ENCODE results near the gene DGCR2.

DGCR2 gene

DNA sequence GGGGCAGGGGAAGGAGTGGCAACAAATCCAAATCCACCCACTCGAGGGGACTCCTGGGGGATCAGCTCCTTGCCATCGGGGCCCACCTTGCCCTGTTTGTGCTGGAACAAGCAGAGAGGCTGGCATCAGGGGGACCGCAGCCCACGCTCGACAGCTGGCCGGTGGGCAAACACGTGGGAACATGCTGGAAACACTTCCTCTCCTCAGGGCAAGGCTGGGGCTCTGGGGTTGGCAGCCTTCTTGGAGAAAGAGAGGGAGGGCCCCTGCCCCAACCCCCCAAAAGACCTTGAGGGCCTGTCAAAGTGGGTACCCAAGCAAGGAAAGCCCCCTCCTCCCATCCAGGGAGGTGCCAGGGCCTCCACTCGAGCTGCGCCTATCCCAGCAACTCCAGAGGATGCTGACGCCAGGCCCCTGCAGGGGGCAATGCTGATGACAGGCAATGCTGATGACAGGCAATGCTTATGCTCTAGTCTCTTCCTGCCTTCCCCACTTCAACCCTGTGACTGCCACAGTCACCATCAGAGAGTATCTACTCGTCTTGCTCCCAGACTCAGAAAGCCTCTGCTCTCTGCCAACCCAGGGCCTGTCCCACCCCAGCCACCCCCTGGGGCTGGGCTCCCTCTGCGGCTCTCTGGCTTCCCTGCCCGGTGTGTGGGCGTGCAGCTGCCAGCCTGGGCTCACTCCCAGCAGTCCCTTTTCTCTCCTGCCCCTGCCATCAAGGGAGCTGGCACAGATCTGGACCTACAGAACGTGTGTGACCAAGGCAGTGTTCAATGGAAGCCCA lies 16.2 kb upstream of the DGCR2 start:
- Histone ChIP-seq H3F3A (ENCODE audit: insufficient read depth, low read length) (no peaks in the 10 kb centered on the region), H3K4me2 (ENCODE audit: low read depth, low read length) (no peak overlapping the region), H3K4me3 (ENCODE audit: low read length) (no peak overlapping the region), H3K9me2 (replicated peaks; ENCODE audit: insufficient read depth, low read length) (no peaks in the 10 kb centered on the region), H3K4me1 (ENCODE audit: low read length) (no peaks in the 10 kb centered on the region), H3K27ac (ENCODE audit: low read length) (no peak overlapping the region), H4K20me1 (ENCODE audit: insufficient read depth, low read length) (no peaks in the 10 kb centered on the region), H3K27me3 (replicated peaks; ENCODE audit: insufficient read depth, low read length) (no peaks in the 10 kb centered on the region), H3K36me3 (replicated peaks; ENCODE audit: insufficient read depth, low read length) (no peaks in the 10 kb centered on the region), H3K9me3 (replicated peaks; ENCODE audit: insufficient read depth, low read length) (no peaks in the 10 kb centered on the region), H3K9ac (ENCODE audit: low read length) (no peak overlapping the region), H2AFZ (ENCODE audit: low read length) (no peak overlapping the region), H3K79me2 (ENCODE audit: low read length) (peaks cover 11% of the 10 kb centered on the region)
- TF ChIP-seq EZH2phosphoT487 (IDR thresholded peaks at IDR 0.05; ENCODE audit: low read length) (no peak), EZH2 (optimal IDR thresholded peaks at IDR 0.05; ENCODE audit: low read depth, low read length) (no peak)
- TF ChIP-seq, protein P1, sequence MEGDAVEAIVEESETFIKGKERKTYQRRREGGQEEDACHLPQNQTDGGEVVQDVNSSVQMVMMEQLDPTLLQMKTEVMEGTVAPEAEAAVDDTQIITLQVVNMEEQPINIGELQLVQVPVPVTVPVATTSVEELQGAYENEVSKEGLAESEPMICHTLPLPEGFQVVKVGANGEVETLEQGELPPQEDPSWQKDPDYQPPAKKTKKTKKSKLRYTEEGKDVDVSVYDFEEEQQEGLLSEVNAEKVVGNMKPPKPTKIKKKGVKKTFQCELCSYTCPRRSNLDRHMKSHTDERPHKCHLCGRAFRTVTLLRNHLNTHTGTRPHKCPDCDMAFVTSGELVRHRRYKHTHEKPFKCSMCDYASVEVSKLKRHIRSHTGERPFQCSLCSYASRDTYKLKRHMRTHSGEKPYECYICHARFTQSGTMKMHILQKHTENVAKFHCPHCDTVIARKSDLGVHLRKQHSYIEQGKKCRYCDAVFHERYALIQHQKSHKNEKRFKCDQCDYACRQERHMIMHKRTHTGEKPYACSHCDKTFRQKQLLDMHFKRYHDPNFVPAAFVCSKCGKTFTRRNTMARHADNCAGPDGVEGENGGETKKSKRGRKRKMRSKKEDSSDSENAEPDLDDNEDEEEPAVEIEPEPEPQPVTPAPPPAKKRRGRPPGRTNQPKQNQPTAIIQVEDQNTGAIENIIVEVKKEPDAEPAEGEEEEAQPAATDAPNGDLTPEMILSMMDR (IDR thresholded peaks at IDR 0.05; ENCODE audit: low read length) = no peak
- DNase-seq = no peak

DNA sequence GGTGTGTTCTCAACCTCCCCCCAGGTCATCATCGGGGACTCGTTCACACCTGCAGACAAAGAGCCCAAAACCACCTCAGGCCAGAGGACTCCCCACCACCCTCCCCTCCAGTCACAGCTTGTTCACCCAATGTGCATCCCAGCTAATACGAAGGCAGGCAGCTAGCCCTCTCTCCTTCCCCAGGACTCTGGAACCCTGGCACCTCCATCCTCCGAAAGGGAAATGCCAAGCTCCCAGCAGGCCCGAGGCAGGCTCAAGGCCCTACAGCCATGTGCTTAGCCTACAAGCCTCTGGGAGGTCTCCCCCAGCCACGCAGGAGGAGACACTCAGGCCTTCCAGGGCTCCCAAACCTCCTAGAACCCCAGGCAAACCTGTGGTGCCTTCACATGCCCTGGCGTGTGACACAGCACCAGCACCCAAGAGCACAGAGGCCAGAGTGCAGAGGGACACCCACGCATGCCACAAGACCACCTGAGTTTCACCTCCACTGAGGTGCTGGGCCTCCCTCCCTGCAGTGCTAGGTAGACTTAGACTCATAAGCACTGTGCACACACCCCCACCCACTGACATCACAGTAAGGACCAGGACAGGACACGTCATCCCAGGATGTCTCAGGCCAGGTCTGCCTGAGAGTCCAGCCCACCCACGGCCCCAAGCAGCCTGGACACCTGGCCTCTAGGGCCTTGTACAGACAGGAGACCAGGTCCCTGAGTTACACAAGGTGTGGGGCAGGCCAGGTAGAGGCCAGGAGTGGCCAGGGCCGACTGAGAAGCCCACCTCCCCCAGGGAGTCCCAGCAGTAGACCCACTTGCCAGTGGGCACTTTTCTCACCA lies 15.4 kb upstream of the DGCR2 start:
- Histone ChIP-seq H3K36me3 (replicated peaks; ENCODE audit: insufficient read depth, low read length) (no peaks in the 10 kb centered on the region), H3K9ac (ENCODE audit: low read length) (no peak overlapping the region), H3K4me1 (ENCODE audit: low read length) (no peaks in the 10 kb centered on the region), H3F3A (ENCODE audit: insufficient read depth, low read length) (no peaks in the 10 kb centered on the region), H3K27ac (ENCODE audit: low read length) (no peak overlapping the region), H2AFZ (ENCODE audit: low read length) (no peak overlapping the region), H3K9me2 (replicated peaks; ENCODE audit: insufficient read depth, low read length) (no peaks in the 10 kb centered on the region), H4K20me1 (ENCODE audit: insufficient read depth, low read length) (no peaks in the 10 kb centered on the region), H3K4me3 (ENCODE audit: low read length) (no peak overlapping the region), H3K27me3 (replicated peaks; ENCODE audit: insufficient read depth, low read length) (no peaks in the 10 kb centered on the region), H3K79me2 (ENCODE audit: low read length) (peaks cover 6% of the 10 kb centered on the region; the same call in 1 of the 2 replicates), H3K4me2 (ENCODE audit: low read depth, low read length) (no peak overlapping the region), H3K9me3 (replicated peaks; ENCODE audit: insufficient read depth, low read length) (no peaks in the 10 kb centered on the region)
- no peak for DNase-seq
- TF ChIP-seq EZH2phosphoT487 (IDR thresholded peaks at IDR 0.05; ENCODE audit: low read length) = no peak
- no peak for TF ChIP-seq EZH2 (optimal IDR thresholded peaks at IDR 0.05; ENCODE audit: low read depth, low read length)
- TF ChIP-seq, protein P1 (IDR thresholded peaks at IDR 0.05; ENCODE audit: low read length) = no peak

DNA sequence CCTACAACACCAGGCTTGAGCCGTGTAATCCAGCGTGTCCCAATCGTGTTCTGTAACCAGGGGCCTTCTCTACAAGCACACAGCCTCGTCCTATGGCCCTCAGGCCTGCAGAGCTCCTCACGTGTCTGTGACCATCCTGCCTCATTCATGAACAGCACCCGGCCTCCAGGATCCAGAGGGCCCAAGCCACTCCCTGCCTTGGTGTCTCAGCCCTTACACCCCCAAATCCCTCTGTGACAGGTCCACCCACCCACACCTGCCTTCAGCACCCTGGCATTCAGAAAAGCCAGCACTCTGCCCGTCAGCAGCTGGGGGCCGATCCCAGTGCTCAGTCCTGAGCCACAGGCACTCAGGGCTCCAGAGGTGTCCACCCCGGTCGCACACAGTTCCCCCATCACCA lies 14.7 kb upstream of the DGCR2 start:
- TF ChIP-seq EZH2 (optimal IDR thresholded peaks at IDR 0.05; ENCODE audit: low read depth, low read length) = no peak
- no peak for TF ChIP-seq EZH2phosphoT487 (IDR thresholded peaks at IDR 0.05; ENCODE audit: low read length)
- TF ChIP-seq, protein P1 (IDR thresholded peaks at IDR 0.05; ENCODE audit: low read length) = no peak
- Histone ChIP-seq H3K9me2 (replicated peaks; ENCODE audit: insufficient read depth, low read length) (no peaks in the 10 kb centered on the region), H3K9me3 (replicated peaks; ENCODE audit: insufficient read depth, low read length) (no peaks in the 10 kb centered on the region), H3F3A (ENCODE audit: insufficient read depth, low read length) (no peaks in the 10 kb centered on the region), H3K4me2 (ENCODE audit: low read depth, low read length) (no peak overlapping the region), H3K27me3 (replicated peaks; ENCODE audit: insufficient read depth, low read length) (no peaks in the 10 kb centered on the region), H3K27ac (ENCODE audit: low read length) (no peak overlapping the region), H2AFZ (ENCODE audit: low read length) (no peak overlapping the region), H3K4me1 (ENCODE audit: low read length) (no peaks in the 10 kb centered on the region), H4K20me1 (ENCODE audit: insufficient read depth, low read length) (no peaks in the 10 kb centered on the region), H3K4me3 (ENCODE audit: low read length) (no peak overlapping the region), H3K79me2 (ENCODE audit: low read length) (no peaks in the 10 kb centered on the region), H3K9ac (ENCODE audit: low read length) (no peak overlapping the region), H3K36me3 (replicated peaks; ENCODE audit: insufficient read depth, low read length) (no peaks in the 10 kb centered on the region)
- DNase-seq = no peak
